ENCODE data around the gene XRCC3. TPM values are rescaled to one million over a fixed set of nuclear protein-coding genes. Genes with fewer than 3 reads are reported as not detected.

The XRCC3 gene
- total and polyA plus RNA-seq, 10 of the 15 experiments (the other 5 are each of a cell fraction or from before 2014, with no cell fraction given), result 0.37 to 52.0 (median 26.8) TPM

GRCh38 chr14:103684471-103684870, 30.8 kb downstream of the XRCC3 start (continued):
- TF ChIP-seq ZBTB11 (CRISPR knock-in tag; IDR thresholded peaks at IDR 0.05) (no peak), RAD21 (IDR thresholded peaks at IDR 0.05; ENCODE audit: insufficient read depth, low read depth, low read length) (no peak), MEF2A (IDR thresholded peaks at IDR 0.05; ENCODE audit: insufficient read depth, low read depth, low read length) (no peak)

- ChIA-PET SMC1A (ENCODE audit: uncharacterized antibody, unreplicated experiment) (no interaction called here), RAD21 (ENCODE audit: unreplicated experiment) (no interaction called here), POLR2A (no interaction called here), CTCF (interaction anchor here (0.9 kb wide), 1 partner anchor 8 kb away, joined by 4 read pairs; no protein-coding TSS in a partner anchor)
- Histone ChIP-seq H3K4me1 (ENCODE audit: control insufficient read depth, insufficient read depth, low read length) (no peaks in the 10 kb centered on the region), H3K9ac (ENCODE audit: control insufficient read depth, insufficient read depth, low read length) (no peak overlapping the region), H3K9me3 (replicated peaks; ENCODE audit: control insufficient read depth, insufficient read depth, low read length) (no peaks in the 10 kb centered on the region), H4K20me1 (ENCODE audit: control insufficient read depth, insufficient read depth) (no peaks in the 10 kb centered on the region), H3K4me2 (ENCODE audit: control insufficient read depth, insufficient read depth) (no peak overlapping the region), H3K4me3 (no peak overlapping the region), H2AFZ (ENCODE audit: control insufficient read depth, low read depth, low read length) (no peak overlapping the region), H3K27ac (ENCODE audit: control insufficient read depth, insufficient read depth) (no peak overlapping the region), H3K36me3 (ENCODE audit: control insufficient read depth in 2 of 2, insufficient read depth in 2 of 2, low read length in 1 of 2) (peaks cover 24 to 41% of the 10 kb centered on the region in 2 experiments), H3K79me2 (ENCODE audit: control insufficient read depth, insufficient read depth, low read length) (no peaks in the 10 kb centered on the region), H3K27me3 (replicated peaks in 1 of 2; ENCODE audit: control insufficient read depth in 2 of 2, insufficient read depth in 2 of 2, low read length in 1 of 2) (no peaks in the 10 kb centered on the region)
- BruUV-seq (replicated peaks), result TSS peak; percentile 4
- in situ Hi-C loops (cut with MboI) (loop anchor here (5.0 kb wide), 1 partner anchor 111 kb away; no protein-coding TSS in a partner anchor), intact Hi-C loops (cut with micrococcal nuclease; ENCODE audit: unreplicated experiment) (no loop called here)
- 92% methylated on average over 15 of the region's 15 CpGs for WGBS (ENCODE audit: insufficient coverage, insufficient replicate concordance, low lambda C conversion rate, missing lambda C conversion rate)
- no peak for ATAC-seq
- FAIRE-seq, result no peak
- DNase-seq (ENCODE audit: low read depth, low spot score), result no peak
- no peak for TF ChIP-seq ZBED1 (IDR thresholded peaks at IDR 0.05; ENCODE audit: borderline replicate concordance)
- TF ChIP-seq PKNOX1 (IDR thresholded peaks at IDR 0.05), result no peak
- TF ChIP-seq TCF3 (IDR thresholded peaks at IDR 0.05; ENCODE audit: borderline replicate concordance, insufficient read depth, low read depth, low read length), result no peak
- no peak for TF ChIP-seq CHD4 (IDR thresholded peaks at IDR 0.05)
- no peak for TF ChIP-seq BHLHE40 (IDR thresholded peaks at IDR 0.05; ENCODE audit: borderline replicate concordance in 1 of 2, low read depth in 2 of 2, low read length in 1 of 2)
- no peak for TF ChIP-seq HDAC2 (IDR thresholded peaks at IDR 0.05)
- TF ChIP-seq SMARCA5 (IDR thresholded peaks at IDR 0.05), result no peak
- no peak for TF ChIP-seq HSF1 (IDR thresholded peaks at IDR 0.05; ENCODE audit: low read depth, low read length)
- no peak for TF ChIP-seq CTCF (IDR thresholded peaks at IDR 0.05 in 2 of 3, conservative IDR thresholded peaks at IDR 0.05 in 1 of 3; ENCODE audit: control insufficient read depth in 2 of 3, extremely low read depth in 1 of 3, insufficient read depth in 1 of 3, low read depth in 3 of 3, low read length in 3 of 3)
- TF ChIP-seq ZNF384 (IDR thresholded peaks at IDR 0.05; ENCODE audit: borderline replicate concordance, low read depth, low read length), result no peak
- no peak for TF ChIP-seq USF2 (IDR thresholded peaks at IDR 0.05; ENCODE audit: borderline replicate concordance, low read depth, low read length)
Measured at GRCh38 chr14:103683139-103683538, 32.1 kb downstream of the XRCC3 start.
